Urinary bladder (tissue), 4 donors: Measurements from ENCODE around the gene PIK3R1. TPM values are rescaled to one million over a fixed set of nuclear protein-coding genes. Genes with fewer than 3 reads are reported as not detected.

Experiments
- DNase-seq: peaks from one replicate; pipeline ENCODE4 v3.0.0-alpha.2; 2015; ENCODE audit errors: extremely low spot score
- H3K27ac ChIP-seq: one replicate; pipeline ENCODE4 v1.5.1; 2013; ENCODE audit warnings: low read depth, mild to moderate bottlenecking, moderate library complexity
- H3K36me3 ChIP-seq: one replicate; pipeline ENCODE4 v1.6.1; 2013; ENCODE audit warnings: mild to moderate bottlenecking, moderate library complexity; ENCODE audit not compliant: insufficient read depth
- H3K4me1 ChIP-seq: one replicate; pipeline ENCODE4 v1.6.1; 2013; ENCODE audit warnings: mild to moderate bottlenecking, moderate library complexity; ENCODE audit not compliant: insufficient read depth
- H3K4me3 ChIP-seq: one replicate; pipeline ENCODE4 v1.5.1; 2013; ENCODE audit warnings: low read depth, low read length
- WGBS: extraction: QIAGEN DNeasy Blood & Tissue Kit; methylation state at CpG from one replicate; pipeline ENCODE4 v1.1.7; 2013; 5-methylcytosine and 5-hydroxymethylcytosine counted together
- polyA plus RNA-seq: library from polyadenylated mRNA; stranded (reverse); fragments of 200-250 nt; gene quantifications from one replicate; pipeline ENCODE4 v1.2.3, GENCODE V29; 2013
- total RNA-seq: library from RNA; depleted of rRNA; stranded (reverse); fragments of >200 nt; gene quantifications from one replicate; pipeline ENCODE4 v1.2.3, GENCODE V29; 2014
- donor health status: healthy with polysubstance abuse.
- donor health status: healthy.

PIK3R1 gene
- total and polyA plus RNA-seq, 2 donors = 66.4 to 128 TPM

DNA sequence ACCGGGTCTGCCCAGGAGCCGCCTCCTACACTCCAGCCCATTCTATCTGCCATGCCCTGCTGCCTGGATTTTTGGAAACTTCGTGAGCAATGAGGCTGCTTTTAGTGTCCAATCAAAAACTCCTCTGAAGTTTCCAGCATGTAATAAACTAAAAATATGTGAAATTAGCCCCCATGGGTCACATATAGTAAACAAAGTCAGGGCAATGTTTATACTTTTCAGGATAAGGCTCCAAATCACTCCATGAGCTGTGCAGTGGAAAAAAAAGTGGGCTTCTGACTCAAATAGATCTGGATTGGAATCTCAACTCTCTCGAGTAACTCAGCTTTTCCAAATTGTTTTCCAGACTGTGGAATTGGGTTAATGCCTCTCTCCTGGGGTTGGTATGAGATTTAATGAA, 68.2 kb downstream of the PIK3R1 start:
- WGBS = 44% methylated on average over 4 of the region's 4 CpGs
- Histone ChIP-seq H3K27ac (no peak overlapping the region), H3K4me1 (no peaks in the 10 kb centered on the region), H3K36me3 (peaks cover 11% of the 10 kb centered on the region), H3K4me3 (no peak overlapping the region)
- DNase-seq = no peak

DNA sequence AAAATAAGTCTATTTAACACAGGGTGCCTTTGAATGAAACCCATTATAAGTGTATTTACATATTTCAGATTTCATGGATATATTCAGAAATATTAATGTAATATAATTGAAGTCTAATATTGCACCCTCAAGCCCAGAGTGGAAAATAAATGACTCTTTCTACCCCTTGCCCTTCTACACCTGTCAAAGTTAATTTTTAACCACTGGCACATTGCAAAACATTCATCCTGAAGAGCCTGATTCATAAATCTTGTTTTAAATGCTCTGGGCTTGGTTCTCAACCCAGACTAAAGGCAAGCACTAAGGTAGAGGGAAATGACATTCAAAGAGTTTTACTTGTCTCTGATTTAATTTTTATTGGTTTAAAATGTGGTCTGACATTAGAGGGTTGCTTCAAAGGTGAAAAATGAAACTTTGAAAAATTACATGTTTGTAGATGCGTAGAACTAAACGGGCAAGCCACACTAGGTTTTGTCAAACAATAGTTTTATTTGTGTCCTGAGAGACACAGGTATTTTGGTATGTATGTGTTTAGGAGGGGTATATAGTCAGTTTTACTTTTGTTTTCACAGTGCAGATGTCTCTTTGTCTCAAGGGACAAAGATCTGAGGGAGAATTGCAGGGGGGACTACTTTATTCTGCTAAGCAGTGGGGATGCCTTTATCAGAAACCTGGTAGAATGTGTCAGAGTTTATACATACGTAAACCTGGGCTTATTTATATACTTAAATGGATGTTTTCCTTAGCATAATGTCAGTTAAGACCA, 69.7 kb downstream of the PIK3R1 start:
- WGBS = 79% methylated on average over 3 of the region's 3 CpGs
- no peak overlapping the region for H3K27ac ChIP-seq
- no peak for DNase-seq
- no peaks in the 10 kb centered on the region for H3K4me1 ChIP-seq
- H3K36me3 ChIP-seq = peaks cover 5% of the 10 kb centered on the region
- H3K4me3 ChIP-seq = no peak overlapping the region

DNA sequence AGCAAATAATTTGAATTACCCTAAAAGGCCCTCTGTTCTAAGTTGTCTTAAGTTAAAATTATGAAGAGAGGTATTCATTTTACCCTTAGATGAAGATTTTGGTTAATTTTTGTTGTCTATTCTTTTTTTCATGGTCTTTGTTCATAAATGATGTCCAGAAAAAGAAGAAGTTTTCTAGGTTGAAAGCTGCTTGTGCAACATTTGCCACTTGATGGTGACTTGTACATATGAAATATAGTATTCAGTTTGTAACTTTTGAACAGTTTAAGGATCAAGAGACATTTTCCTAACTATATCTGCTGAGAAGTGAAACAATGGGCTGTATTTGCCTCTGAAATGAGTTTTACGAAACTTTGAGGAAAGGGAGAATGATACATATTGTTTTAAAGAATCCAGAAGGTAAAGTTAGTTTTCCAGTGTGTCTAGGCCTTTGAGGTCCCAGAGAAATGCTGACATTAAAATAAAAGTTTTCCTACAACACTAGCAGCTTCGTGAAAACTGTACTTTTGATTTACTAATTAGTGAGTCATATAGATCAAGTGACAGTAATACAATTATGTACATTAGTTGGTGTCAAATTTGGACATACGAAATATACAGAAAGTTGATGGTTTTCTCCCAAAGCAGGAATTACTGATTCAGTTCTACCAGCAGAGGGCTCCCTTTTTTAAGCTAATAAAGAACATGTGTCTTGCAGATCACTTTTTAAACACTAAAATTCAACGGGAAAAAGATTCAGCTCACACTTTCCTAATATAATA, 70.5 kb downstream of the PIK3R1 start:
- no peak overlapping the region for H3K4me3 ChIP-seq
- H3K36me3 ChIP-seq = peaks cover 2% of the 10 kb centered on the region
- no peak for DNase-seq
- H3K27ac ChIP-seq = no peak overlapping the region
- H3K4me1 ChIP-seq = no peaks in the 10 kb centered on the region
- 31% methylated on average over 4 of the region's 4 CpGs for WGBS

DNA sequence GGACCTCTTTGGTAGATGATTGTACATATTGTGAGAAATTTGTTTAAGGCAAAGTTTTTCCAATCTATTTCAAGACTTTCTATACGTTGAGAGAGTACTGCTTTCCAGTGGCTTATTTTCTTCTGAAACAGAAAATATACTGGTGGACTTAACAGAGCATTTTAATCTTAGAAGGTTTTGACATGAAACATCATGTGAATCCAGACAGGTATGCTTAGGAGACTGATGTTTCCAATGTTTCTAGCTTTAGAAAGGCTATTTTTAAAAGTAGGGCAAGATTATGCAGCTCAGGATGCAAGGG, 71.0 kb downstream of the PIK3R1 start:
- H3K36me3 ChIP-seq = peaks cover 2% of the 10 kb centered on the region
- no peak for DNase-seq
- 35% methylated on average over 1 of the region's 1 CpG for WGBS
- no peak overlapping the region for H3K27ac ChIP-seq
- no peak overlapping the region for H3K4me3 ChIP-seq
- H3K4me1 ChIP-seq = no peaks in the 10 kb centered on the region

DNA sequence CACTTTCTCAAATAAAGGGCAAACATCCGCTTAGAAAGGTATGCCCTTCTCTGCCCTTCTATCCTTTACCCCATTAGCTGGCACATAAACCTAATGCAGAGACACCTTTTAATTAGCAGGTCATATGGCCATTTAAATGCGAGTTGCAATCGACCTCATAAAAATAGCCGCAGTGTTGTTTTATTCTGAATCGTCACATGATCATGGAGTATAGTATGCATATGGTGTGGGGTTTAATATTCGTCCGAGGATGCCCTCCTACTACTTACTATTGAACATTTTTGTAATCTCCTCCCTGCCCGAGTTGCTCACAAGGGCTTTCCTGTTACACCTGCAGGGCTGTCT, 72.0 kb downstream of the PIK3R1 start:
- peaks cover 3% of the 10 kb centered on the region for H3K36me3 ChIP-seq
- peak overlapping the region; percentile 48 for H3K4me3 ChIP-seq
- H3K27ac ChIP-seq = no peak overlapping the region
- no peak for DNase-seq
- H3K4me1 ChIP-seq = no peaks in the 10 kb centered on the region
- WGBS = 57% methylated on average over 8 of the region's 8 CpGs

DNA sequence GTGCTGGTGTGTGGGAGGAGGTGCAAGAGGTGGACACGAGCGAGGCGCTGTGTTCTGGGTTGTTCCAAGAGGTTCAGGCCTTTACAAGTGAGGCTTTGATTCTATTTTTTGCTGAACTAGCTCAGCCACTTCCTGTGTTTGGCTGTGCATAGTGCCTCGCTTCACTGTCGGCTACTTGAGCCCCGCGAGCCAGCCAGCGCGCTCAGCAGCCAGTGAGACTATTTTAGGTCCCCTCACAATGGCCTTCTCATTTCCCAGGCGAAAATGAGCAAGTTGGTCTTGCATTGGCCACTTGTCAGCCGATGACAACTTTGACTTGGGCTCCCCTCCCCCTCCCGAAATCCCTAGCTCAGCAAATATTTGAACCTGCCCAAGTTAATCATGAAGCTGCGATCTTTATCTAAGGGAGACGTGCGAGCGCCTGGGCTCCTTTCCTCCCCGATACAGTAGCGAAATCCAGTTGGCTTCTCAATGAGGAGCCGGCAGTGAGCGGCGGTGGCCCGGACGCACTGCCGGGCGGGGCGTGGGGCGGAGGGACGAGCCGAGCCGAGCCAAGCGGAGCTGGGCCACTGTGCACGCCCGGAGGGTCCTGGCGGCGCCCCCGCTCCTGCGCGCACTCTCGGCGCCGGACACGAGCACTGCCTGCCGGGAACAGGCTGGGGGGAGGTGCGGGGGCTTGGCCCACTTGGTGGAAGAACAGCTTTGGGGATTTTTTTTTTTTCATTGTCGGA, 72.6 kb downstream of the PIK3R1 start:
- H3K4me3 ChIP-seq = peak overlapping the region; percentile 48
- WGBS = 1% methylated on average over 45 of the region's 45 CpGs
- no peaks in the 10 kb centered on the region for H3K4me1 ChIP-seq
- DNase-seq = peak; percentile 75
- H3K27ac ChIP-seq = no peak overlapping the region
- H3K36me3 ChIP-seq = peaks cover 3% of the 10 kb centered on the region

DNA sequence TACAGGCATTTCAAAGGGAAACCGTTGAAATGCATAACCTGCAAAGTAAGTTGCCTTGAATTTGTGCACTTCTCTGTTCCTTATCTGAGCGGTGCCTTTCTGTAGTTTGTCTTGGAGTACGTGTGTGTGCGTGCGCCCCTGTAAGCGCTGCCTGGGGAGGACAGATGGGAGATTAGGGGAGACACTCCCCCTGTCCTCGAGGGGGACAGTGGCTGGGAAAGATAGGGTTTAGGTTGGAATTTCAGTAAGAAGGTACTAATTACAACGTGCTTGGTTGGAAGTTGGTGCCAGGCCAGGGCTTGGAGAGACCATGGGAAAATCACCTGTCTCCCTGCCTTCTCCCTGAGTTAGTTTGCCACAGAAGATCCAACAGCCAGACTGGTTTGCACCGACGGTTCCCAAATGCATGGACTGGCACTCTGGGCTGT, 73.2 kb downstream of the PIK3R1 start:
- Histone ChIP-seq H3K4me3 (peak overlapping the region; percentile 48), H3K4me1 (no peaks in the 10 kb centered on the region), H3K36me3 (peaks cover 3% of the 10 kb centered on the region), H3K27ac (peak overlapping the region; percentile 46)
- no peak for DNase-seq
- WGBS = 10% methylated on average over 10 of the region's 10 CpGs

DNA sequence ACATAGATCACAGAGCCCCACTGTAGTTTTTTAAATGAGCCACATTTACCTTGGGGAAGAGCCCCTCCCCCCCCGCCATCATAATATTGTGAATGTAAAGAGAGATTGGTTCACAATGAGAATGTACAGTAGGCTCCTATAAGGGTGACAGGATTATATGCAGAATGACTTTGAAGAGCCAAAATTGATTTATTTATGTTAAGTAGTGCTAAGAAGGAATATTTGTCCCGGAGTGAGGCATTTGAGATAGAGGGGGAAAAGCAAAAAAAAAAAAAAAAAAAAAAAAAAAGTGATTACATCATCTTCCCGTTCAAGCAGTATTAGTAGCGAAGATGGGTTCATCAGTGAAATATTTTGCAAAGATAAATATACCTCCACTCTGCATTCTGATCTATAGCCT, 73.9 kb downstream of the PIK3R1 start:
- Histone ChIP-seq H3K4me3 (no peak overlapping the region), H3K4me1 (no peaks in the 10 kb centered on the region), H3K36me3 (peaks cover 3% of the 10 kb centered on the region), H3K27ac (no peak overlapping the region)
- no peak for DNase-seq
- 57% methylated on average over 4 of the region's 4 CpGs for WGBS

DNA sequence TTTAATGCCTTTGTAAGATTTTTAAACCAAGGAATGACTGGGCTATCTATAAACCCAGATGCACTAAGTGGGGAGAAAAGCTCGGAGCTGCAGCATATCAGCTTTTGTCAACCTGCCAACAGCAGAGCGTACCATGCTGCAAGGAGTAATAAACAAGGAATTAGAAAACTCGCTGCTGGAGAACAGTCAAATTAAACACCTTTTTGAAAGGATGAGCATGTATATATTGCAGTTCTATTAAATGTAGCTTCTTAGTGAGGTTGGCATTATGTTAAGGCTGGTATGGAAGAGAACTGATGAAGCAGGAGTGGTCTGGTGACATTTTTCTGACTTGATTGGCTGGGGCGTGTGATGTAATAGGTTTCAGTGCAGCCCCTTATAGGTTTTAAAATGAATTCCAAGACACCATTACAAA, 74.7 kb downstream of the PIK3R1 start:
- 26% methylated on average over 4 of the region's 4 CpGs for WGBS
- Histone ChIP-seq H3K4me1 (no peaks in the 10 kb centered on the region), H3K36me3 (peaks cover 4% of the 10 kb centered on the region), H3K4me3 (no peak overlapping the region), H3K27ac (no peak overlapping the region)
- DNase-seq = no peak

DNA sequence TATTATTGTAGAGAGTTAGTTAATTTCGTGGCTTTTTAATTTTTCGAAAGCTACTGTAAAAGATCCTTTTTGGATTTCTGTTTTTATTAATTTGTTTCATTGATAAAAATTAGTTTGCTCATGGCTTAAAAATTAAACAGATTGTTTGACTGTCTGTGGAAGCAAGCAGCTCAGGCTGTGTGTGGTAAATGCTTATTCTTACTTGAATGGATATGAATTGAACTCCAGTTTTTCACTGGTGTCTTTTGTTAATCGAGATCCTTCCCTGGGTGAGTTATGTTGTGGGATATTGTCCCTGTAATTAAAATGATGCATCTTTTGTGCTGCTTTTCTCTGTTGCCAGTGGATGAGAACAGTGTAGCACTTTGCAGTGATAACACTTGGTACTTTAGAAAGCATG, 75.3 kb downstream of the PIK3R1 start:
- Histone ChIP-seq H3K4me3 (no peak overlapping the region), H3K27ac (no peak overlapping the region), H3K36me3 (peaks cover 6% of the 10 kb centered on the region), H3K4me1 (no peaks in the 10 kb centered on the region)
- 70% methylated on average over 3 of the region's 3 CpGs for WGBS
- DNase-seq = no peak

DNA sequence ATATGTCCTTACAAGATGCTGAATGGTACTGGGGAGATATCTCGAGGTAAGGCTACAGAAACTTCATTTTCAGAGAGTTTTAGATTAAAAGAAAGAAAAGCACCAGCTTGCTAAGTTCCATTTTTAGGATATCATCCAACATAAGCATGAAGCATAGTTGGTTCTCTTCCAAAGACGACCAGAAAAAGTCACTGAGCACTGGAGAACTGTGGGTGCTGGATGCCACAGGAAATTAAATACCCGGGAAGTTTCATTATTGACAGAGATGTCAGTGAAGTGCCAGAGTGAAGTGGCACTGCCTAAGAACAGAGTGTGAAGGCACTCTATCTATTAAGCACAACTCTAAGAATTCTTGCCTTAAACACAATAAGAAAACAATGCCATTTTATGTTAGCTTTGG, 76.8 kb downstream of the PIK3R1 start:
- 30% methylated on average over 3 of the region's 3 CpGs for WGBS
- Histone ChIP-seq H3K4me3 (no peak overlapping the region), H3K27ac (no peak overlapping the region), H3K36me3 (peaks cover 7% of the 10 kb centered on the region), H3K4me1 (no peaks in the 10 kb centered on the region)
- no peak for DNase-seq

DNA sequence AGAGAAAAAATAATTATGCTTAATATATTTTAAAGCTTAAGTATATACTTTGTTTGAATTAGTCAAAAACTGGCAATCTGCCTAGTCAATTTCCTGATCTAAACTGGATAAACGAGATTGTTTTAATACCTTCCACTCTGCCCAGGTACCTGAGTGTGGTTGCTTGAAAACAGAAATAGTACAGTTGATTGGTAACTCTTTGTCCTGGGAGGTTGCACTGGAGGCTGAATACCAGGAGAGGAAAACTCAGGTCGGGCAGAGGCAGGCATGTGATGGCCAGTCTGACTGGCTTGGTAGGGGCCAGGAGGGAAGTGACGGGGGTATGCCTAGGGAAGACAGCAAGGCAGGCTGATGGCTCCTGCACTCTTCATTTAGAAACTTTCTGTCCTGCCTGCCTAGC, 80.2 kb downstream of the PIK3R1 start:
- Histone ChIP-seq H3K4me1 (no peaks in the 10 kb centered on the region), H3K4me3 (no peak overlapping the region), H3K36me3 (peaks cover 9% of the 10 kb centered on the region), H3K27ac (no peak overlapping the region)
- no peak for DNase-seq
- 77% methylated on average over 3 of the region's 3 CpGs for WGBS

DNA sequence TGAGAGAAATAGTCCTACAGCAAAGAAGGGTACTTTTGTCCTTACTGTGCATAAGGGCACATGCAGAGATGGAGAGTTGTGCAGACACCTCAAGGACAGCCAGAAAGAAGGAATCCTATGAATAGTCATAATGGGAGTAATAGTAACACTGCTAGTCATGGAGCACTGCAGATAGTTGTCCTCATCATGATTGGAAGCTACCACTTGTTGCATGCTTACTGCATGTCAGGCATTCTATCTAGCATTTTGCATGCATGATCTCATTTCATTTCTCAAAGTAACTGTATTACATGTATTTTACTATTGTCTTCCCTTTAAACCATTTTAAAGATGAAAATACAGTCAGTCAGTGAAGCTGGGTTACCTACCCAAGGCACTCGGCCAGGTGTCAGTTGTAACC, 81.3 kb downstream of the PIK3R1 start:
- Histone ChIP-seq H3K36me3 (peaks cover 9% of the 10 kb centered on the region), H3K27ac (no peak overlapping the region), H3K4me1 (no peaks in the 10 kb centered on the region)

DNA sequence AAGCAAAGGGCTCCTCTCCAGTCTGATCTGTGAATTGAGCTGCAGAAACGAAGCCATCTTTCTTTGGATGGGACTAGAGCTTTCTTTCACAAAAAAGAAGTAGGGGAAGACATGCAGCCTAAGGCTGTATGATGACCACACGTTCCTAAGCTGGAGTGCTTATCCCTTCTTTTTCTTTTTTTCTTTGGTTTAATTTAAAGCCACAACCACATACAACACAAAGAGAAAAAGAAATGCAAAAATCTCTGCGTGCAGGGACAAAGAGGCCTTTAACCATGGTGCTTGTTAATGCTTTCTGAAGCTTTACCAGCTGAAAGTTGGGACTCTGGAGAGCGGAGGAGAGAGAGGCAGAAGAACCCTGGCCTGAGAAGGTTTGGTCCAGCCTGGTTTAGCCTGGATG, 82.1 kb downstream of the PIK3R1 start:
- no peak overlapping the region for H3K27ac ChIP-seq
- H3K36me3 ChIP-seq = peaks cover 6% of the 10 kb centered on the region
- no peaks in the 10 kb centered on the region for H3K4me1 ChIP-seq
- no peak overlapping the region for H3K4me3 ChIP-seq
- DNase-seq = no peak
- WGBS = 81% methylated on average over 4 of the region's 4 CpGs

More for the DNA sequence above, 81.3 kb downstream of the PIK3R1 start:
- H3K4me3 ChIP-seq = no peak overlapping the region
- 92% methylated on average over 1 of the region's 1 CpG for WGBS
- DNase-seq = no peak
